Coronary artery (tissue), 2 donors: Measurements from ENCODE around the gene SRP9.
"Not testable (repeated sequence)": the region's sequence is repeated elsewhere in the genome, so short reads cannot be mapped to it uniquely, and the experiment has no call there.

Experiments
- DNase-seq: peaks from one replicate; pipeline ENCODE4 v3.0.0-alpha.2; 2017; ENCODE audit warnings: low spot score
- H3K27ac ChIP-seq, 2 donors: fragments of 200-600 bp; sonication (generic); one replicate each; pipeline ENCODE4 v1.5.1; 2016 to 2019
- H3K4me3 ChIP-seq: fragments of 200-600 bp; sonication (generic); 2 replicates; pipeline ENCODE4 v1.5.1; 2016; ENCODE audit warnings: mild to moderate bottlenecking, moderate library complexity
- TF ChIP-seq, protein P1 (sequence below): fragments of 200-600 bp; sonication (generic); IDR thresholded peaks from one replicate; pipeline ENCODE4 v1.5.1; 2019; ENCODE audit warnings: antibody characterized with exemption

Gene SRP9

DNA sequence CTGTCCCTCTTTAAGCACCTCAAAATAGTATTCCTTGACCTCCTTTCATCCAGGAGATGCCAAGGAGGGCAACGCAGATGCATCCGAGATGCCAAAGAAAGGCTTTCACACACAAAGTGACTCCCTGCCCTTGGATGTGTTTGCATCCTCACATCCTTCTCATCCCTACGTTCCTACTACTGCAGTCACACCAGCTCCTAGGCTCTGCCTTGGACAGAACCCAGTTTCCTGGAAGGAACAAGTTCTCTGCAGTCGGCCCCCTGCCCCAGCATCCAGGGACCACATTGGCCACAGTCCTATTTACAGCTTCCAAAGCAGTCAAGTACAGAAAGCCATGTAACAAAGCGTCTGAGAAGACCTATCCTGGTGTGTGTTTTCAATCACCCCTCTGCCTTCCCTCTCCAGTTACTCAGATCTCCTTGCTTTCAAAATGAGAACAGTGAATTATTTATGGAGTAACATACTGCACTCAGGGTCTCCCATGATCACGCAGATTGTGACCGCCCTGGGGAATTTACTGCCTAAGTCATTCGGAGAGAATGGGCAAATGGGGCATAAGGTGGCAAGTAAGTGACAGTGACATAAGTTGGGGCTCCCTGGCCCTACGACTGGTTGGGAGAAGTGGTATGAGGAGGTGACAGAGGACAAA, 21.8 kb upstream of the SRP9 start:
- Histone ChIP-seq H3K4me3 (no peak overlapping the region), H3K27ac (peak overlapping the region; percentile 4 to 76)
- DNase-seq, result no peak
- TF ChIP-seq, protein P1, sequence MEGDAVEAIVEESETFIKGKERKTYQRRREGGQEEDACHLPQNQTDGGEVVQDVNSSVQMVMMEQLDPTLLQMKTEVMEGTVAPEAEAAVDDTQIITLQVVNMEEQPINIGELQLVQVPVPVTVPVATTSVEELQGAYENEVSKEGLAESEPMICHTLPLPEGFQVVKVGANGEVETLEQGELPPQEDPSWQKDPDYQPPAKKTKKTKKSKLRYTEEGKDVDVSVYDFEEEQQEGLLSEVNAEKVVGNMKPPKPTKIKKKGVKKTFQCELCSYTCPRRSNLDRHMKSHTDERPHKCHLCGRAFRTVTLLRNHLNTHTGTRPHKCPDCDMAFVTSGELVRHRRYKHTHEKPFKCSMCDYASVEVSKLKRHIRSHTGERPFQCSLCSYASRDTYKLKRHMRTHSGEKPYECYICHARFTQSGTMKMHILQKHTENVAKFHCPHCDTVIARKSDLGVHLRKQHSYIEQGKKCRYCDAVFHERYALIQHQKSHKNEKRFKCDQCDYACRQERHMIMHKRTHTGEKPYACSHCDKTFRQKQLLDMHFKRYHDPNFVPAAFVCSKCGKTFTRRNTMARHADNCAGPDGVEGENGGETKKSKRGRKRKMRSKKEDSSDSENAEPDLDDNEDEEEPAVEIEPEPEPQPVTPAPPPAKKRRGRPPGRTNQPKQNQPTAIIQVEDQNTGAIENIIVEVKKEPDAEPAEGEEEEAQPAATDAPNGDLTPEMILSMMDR, result no peak

- DNase-seq, result no peak
- TF ChIP-seq, protein P1, result no peak
- Histone ChIP-seq H3K27ac (no peak overlapping the region), H3K4me3 (no peak overlapping the region)
These were observed 19.5 kb upstream of the SRP9 start for GRCh38 chr1:225757927-225758656.

GRCh38 chr1:225759972-225760371, 17.7 kb upstream of the SRP9 start:
- not testable (repeated sequence) for H3K27ac ChIP-seq, H3K4me3 ChIP-seq, DNase-seq

GRCh38 chr1:225760531-225760930, 17.1 kb upstream of the SRP9 start:
- no peak overlapping the region for H3K27ac ChIP-seq
- TF ChIP-seq, protein P1, result no peak
- no peak for DNase-seq
- H3K4me3 ChIP-seq, result no peak overlapping the region

- not testable (repeated sequence) for H3K27ac ChIP-seq, DNase-seq, H3K4me3 ChIP-seq
These were observed 16.2 kb upstream of the SRP9 start for GRCh38 chr1:225761395-225761794.

- TF ChIP-seq, protein P1, result no peak
- peak overlapping the region; percentile 23 to 50 for H3K27ac ChIP-seq
- DNase-seq, result no peak
- no peak overlapping the region for H3K4me3 ChIP-seq
These were observed 15.6 kb upstream of the SRP9 start for GRCh38 chr1:225762002-225762441.

GRCh38 chr1:225762444-225762843, 15.2 kb upstream of the SRP9 start:
- peak overlapping the region; percentile 23 to 50 for H3K27ac ChIP-seq
- DNase-seq, result no peak
- H3K4me3 ChIP-seq, result no peak overlapping the region
- TF ChIP-seq, protein P1, result no peak
